PC-9 (cell line): ENCODE measurements around the gene GPR183. TPM values are rescaled to one million over a fixed set of nuclear protein-coding genes. Genes with fewer than 3 reads are reported as not detected.

ENCODE experiments used
- BruUV-seq: library from RNA; stranded (reverse); fragments of 400-500 nt; replicated peaks from 2 replicates; lab custom pipeline; 2021; lab: Mats Ljungman, UMichigan
- CTCF ChIA-PET: fragments of 300-600 bp; sonication (Branson Sonifier 250); formaldehyde crosslinking; loops from one replicate; lab custom pipeline; 2022; ENCODE audit warnings: antibody characterized with exemption; lab: Charles Lee
- POLR2A ChIA-PET: fragments of 300-600 bp; sonication (Branson Sonifier 250); formaldehyde crosslinking; loops from one replicate; lab custom pipeline; 2022; ENCODE audit warnings: antibody characterized with exemption; ENCODE audit not compliant: unreplicated experiment; lab: Charles Lee
- DNase-seq, 2 experiments: peaks; one replicate each; pipeline versions ENCODE4 v3.0.0 to v3.0.0-alpha.2; 2015 to 2022; ENCODE audit warnings: mixed read lengths in 1 of 2
- H2AFZ ChIP-seq: fragments of 200-600 bp; sonication (generic); 2 replicates; pipeline ENCODE4 v1.8.1; 2017; ENCODE audit warnings: antibody characterized with exemption
- H3F3A ChIP-seq: fragments of 200-600 bp; sonication (generic); 2 replicates; pipeline ENCODE4 v1.8.1; 2017; ENCODE audit warnings: antibody characterized with exemption, mild to moderate bottlenecking, low read depth; ENCODE audit not compliant: insufficient read depth
- H3K27ac ChIP-seq: fragments of 200-600 bp; sonication (generic); 2 replicates; pipeline ENCODE4 v1.6.1; 2016; ENCODE audit warnings: mixed run types
- H3K27me3 ChIP-seq: fragments of 200-600 bp; sonication (generic); 2 replicates; pipeline ENCODE4 v1.6.1; 2016; ENCODE audit warnings: low read depth, mixed run types; ENCODE audit not compliant: insufficient read depth
- H3K36me3 ChIP-seq: fragments of 200-600 bp; sonication (generic); 2 replicates; pipeline ENCODE4 v1.6.1; 2016; ENCODE audit warnings: low read depth, mixed run types
- H3K4me1 ChIP-seq: fragments of 200-600 bp; sonication (generic); replicated peaks from 2 replicates; pipeline ENCODE4 v1.6.1; 2016; ENCODE audit warnings: mixed run types; ENCODE audit not compliant: insufficient read depth
- H3K4me2 ChIP-seq: fragments of 200-600 bp; sonication (generic); 2 replicates; pipeline ENCODE4 v1.6.1; 2017; ENCODE audit warnings: mixed run types
- H3K4me3 ChIP-seq: fragments of 200-600 bp; sonication (generic); 2 replicates; pipeline ENCODE4 v1.6.1; 2016; ENCODE audit warnings: mixed run types
- H3K79me2 ChIP-seq: fragments of 200-600 bp; sonication (generic); 2 replicates; pipeline ENCODE4 v1.6.1; 2017; ENCODE audit warnings: low read depth, mixed run types
- H3K9me2 ChIP-seq: fragments of 200-600 bp; sonication (generic); 2 replicates; pipeline ENCODE4 v1.8.1; 2017; ENCODE audit warnings: mild to moderate bottlenecking; ENCODE audit not compliant: insufficient read depth
- H3K9me3 ChIP-seq: fragments of 200-600 bp; sonication (generic); 2 replicates; pipeline ENCODE4 v1.8.1; 2016; ENCODE audit warnings: low read depth; ENCODE audit not compliant: insufficient read depth
- H4K20me1 ChIP-seq: fragments of 200-600 bp; sonication (generic); 2 replicates; pipeline ENCODE4 v1.8.1; 2017; ENCODE audit not compliant: insufficient read depth
- EZH2 ChIP-seq: fragments of 200-600 bp; sonication (generic); IDR thresholded peaks from 2 replicates; pipeline ENCODE4 v1.8.0; 2017; ENCODE audit warnings: antibody characterized with exemption, low read depth
- intact Hi-C: fragments of 100-400 bp; cut with micrococcal nuclease; formaldehyde crosslinking; loops from one replicate; pipeline ENCODE4 v1.10.0; 2022; ENCODE audit not compliant: unreplicated experiment
- total RNA-seq: library from RNA; stranded (reverse); gene quantifications from 2 replicates; pipeline ENCODE4 v1.2.3, GENCODE V29; 2021
- TF ChIP-seq, protein P1 (sequence below): fragments of 200-600 bp; sonication (generic); conservative IDR thresholded peaks from 2 replicates; pipeline ENCODE4 v1.6.1; 2017; ENCODE audit warnings: mixed run types, antibody characterized with exemption, mild to moderate bottlenecking, moderate library complexity

The GPR183 gene
- total RNA-seq, 1 experiment from 2014 or later, result not detected

- BruUV-seq, result no TSS peak
- H3K36me3 ChIP-seq, result peaks cover 26% of the 10 kb centered on the region; the same call in 1 of the 2 replicates
- H3K9me3 ChIP-seq, result no peaks in the 10 kb centered on the region
- intact Hi-C loops, result no loop called here
- no peak for DNase-seq
- POLR2A ChIA-PET, result no interaction called here
- no peak overlapping the region for H3K4me2 ChIP-seq
- no peak for TF ChIP-seq EZH2
- TF ChIP-seq, protein P1, sequence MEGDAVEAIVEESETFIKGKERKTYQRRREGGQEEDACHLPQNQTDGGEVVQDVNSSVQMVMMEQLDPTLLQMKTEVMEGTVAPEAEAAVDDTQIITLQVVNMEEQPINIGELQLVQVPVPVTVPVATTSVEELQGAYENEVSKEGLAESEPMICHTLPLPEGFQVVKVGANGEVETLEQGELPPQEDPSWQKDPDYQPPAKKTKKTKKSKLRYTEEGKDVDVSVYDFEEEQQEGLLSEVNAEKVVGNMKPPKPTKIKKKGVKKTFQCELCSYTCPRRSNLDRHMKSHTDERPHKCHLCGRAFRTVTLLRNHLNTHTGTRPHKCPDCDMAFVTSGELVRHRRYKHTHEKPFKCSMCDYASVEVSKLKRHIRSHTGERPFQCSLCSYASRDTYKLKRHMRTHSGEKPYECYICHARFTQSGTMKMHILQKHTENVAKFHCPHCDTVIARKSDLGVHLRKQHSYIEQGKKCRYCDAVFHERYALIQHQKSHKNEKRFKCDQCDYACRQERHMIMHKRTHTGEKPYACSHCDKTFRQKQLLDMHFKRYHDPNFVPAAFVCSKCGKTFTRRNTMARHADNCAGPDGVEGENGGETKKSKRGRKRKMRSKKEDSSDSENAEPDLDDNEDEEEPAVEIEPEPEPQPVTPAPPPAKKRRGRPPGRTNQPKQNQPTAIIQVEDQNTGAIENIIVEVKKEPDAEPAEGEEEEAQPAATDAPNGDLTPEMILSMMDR, result no peak
- H3K27me3 ChIP-seq, result no peaks in the 10 kb centered on the region
- H3K4me1 ChIP-seq, result no peaks in the 10 kb centered on the region
- H3K9me2 ChIP-seq, result no peaks in the 10 kb centered on the region
- H4K20me1 ChIP-seq, result peaks cover 19% of the 10 kb centered on the region; the same call in 1 of the 2 replicates
- H3F3A ChIP-seq, result peaks cover 14% of the 10 kb centered on the region
- no peak overlapping the region for H3K4me3 ChIP-seq
- H3K27ac ChIP-seq, result no peak overlapping the region
- CTCF ChIA-PET, result no interaction called here
- no peak overlapping the region for H2AFZ ChIP-seq
- H3K79me2 ChIP-seq, result 0 out of 2 replicates have a peak, but pooled peaks cover 9% of the 10 kb centered on the region
Observed at GRCh38 chr13:99258946-99259345, 48.3 kb downstream of the GPR183 start.

DNA sequence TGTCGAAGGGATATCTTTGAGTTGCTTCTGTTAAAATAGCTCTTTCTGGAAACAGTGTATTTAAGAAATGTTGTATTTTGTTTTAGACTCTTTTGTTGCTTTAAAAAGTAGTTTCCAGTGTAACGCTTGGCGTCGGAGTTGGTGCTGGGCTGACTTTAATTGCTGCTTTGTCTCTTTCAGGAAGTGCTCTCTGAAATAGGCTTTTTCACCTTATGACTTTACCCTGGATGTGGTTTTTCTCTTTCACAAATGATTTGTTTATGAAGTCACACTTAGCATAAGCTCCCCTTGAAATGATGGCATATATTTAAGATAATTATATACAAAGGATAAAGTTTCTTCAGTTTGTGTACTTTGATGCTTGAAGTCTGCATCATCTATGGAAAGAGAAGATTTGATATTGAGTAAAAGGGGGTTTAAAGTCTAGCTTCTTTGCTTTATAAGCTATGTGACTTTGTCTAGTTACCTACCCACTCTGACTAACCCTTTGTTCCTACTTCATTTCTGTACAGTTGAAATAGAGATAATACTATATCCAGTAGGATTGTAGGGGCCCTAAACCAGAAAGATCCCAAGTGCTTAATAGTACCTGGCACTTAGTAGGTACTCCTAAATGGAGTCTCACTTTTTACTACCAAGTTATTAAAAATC lies 48.9 kb downstream of the GPR183 start, which contains the start of gene GPR18:
Gene GPR18 (minus strand): TSS at position 170 of the 651 bp plus-strand sequence. CDS start 2,507 bp downstream, outside the sequence.
- no peak within 1 kb of the TSS for H3K4me2 ChIP-seq
- no peak for DNase-seq
- H4K20me1 ChIP-seq, result peaks cover 23% of the 10 kb centered on the region; the same call in 1 of the 2 replicates
- ChIA-PET POLR2A (no interaction called here), CTCF (no interaction called here)
- intact Hi-C loops, result no loop called here
- H3K4me1 ChIP-seq, result no peaks in the 10 kb centered on the region
- no TSS peak for BruUV-seq
- 0 out of 2 replicates have a peak, but pooled peaks cover 9% of the 10 kb centered on the region for H3K79me2 ChIP-seq
- no peak within 1 kb of the TSS for H3K4me3 ChIP-seq
- H2AFZ ChIP-seq, result no peak within 1 kb of the TSS
- peaks cover 8% of the 10 kb centered on the region for H3F3A ChIP-seq
- no peaks in the 10 kb centered on the region for H3K9me3 ChIP-seq
- no peak for TF ChIP-seq EZH2
- TF ChIP-seq, protein P1, result no peak
- no peaks in the 10 kb centered on the region for H3K9me2 ChIP-seq
- no peak within 1 kb of the TSS for H3K27ac ChIP-seq
- H3K36me3 ChIP-seq, result peaks cover 22% of the 10 kb centered on the region; the same call in 1 of the 2 replicates
- H3K27me3 ChIP-seq, result no peaks in the 10 kb centered on the region

GRCh38 chr13:99257291-99257690 lies 49.9 kb downstream of the GPR183 start:
- ChIA-PET CTCF (no interaction called here), POLR2A (no interaction called here)
- Histone ChIP-seq H3K27me3 (no peaks in the 10 kb centered on the region), H3K9me3 (no peaks in the 10 kb centered on the region), H3K79me2 (0 out of 2 replicates have a peak, but pooled peaks cover 4% of the 10 kb centered on the region), H3K4me3 (no peak overlapping the region), H2AFZ (no peak overlapping the region), H4K20me1 (peaks cover 17% of the 10 kb centered on the region; the same call in 1 of the 2 replicates), H3K36me3 (peaks cover 20% of the 10 kb centered on the region; the same call in 1 of the 2 replicates), H3K4me1 (no peaks in the 10 kb centered on the region), H3K9me2 (no peaks in the 10 kb centered on the region), H3K27ac (no peak overlapping the region), H3F3A (peaks cover 7% of the 10 kb centered on the region), H3K4me2 (no peak overlapping the region)
- no peak for TF ChIP-seq EZH2
- TF ChIP-seq, protein P1, result no peak
- no peak for DNase-seq
- BruUV-seq, result no TSS peak
- intact Hi-C loops, result no loop called here
